RWPE1 (cell line): ENCODE measurements around the gene RNMT.
A peak's percentile ranks its signal among the peaks of the same experiment; 100 is the strongest.
"Not testable (repeated sequence)": the region's sequence is repeated elsewhere in the genome, so short reads cannot be mapped to it uniquely, and the experiment has no call there.

Source experiments
- CTCF ChIA-PET: fragments of 350-600 bp; sonication (Branson Sonifier 250); formaldehyde crosslinking; extraction: SDS; loops from one replicate; lab custom pipeline; 2021; lab: Yijun Ruan, JAX
- POLR2A ChIA-PET: fragments of 400-600 bp; formaldehyde crosslinking; extraction: SDS; loops from one replicate; lab custom pipeline; 2020; ENCODE audit warnings: antibody characterized with exemption; ENCODE audit not compliant: low non-redundant PET; lab: Yijun Ruan, JAX
- DNase-seq: peaks from one replicate; pipeline ENCODE4 v3.0.0; 2012; ENCODE audit warnings: low spot score
- H3K27ac ChIP-seq: fragments of 450-650 bp; 2 replicates; pipeline ENCODE4 v1.5.1; 2017
- TF ChIP-seq, protein P1 (sequence below): fragments of 450-650 bp; conservative IDR thresholded peaks from 2 replicates; pipeline ENCODE4 v1.5.1; 2017; ENCODE audit warnings: low read depth, mild to moderate bottlenecking

RNMT gene

GRCh38 chr18:13726232-13726971, at the start of gene RNMT, which contains the start of gene FAM210A:
TSS of gene RNMT (plus strand) at chr18:13726673. CDS start at chr18:13731518, 4,845 bp downstream.
TSS of gene FAM210A (minus strand) at chr18:13726558. CDS start at chr18:13682077, 44,481 bp downstream.
- peak; percentile 75 for DNase-seq
- TF ChIP-seq, protein P1, sequence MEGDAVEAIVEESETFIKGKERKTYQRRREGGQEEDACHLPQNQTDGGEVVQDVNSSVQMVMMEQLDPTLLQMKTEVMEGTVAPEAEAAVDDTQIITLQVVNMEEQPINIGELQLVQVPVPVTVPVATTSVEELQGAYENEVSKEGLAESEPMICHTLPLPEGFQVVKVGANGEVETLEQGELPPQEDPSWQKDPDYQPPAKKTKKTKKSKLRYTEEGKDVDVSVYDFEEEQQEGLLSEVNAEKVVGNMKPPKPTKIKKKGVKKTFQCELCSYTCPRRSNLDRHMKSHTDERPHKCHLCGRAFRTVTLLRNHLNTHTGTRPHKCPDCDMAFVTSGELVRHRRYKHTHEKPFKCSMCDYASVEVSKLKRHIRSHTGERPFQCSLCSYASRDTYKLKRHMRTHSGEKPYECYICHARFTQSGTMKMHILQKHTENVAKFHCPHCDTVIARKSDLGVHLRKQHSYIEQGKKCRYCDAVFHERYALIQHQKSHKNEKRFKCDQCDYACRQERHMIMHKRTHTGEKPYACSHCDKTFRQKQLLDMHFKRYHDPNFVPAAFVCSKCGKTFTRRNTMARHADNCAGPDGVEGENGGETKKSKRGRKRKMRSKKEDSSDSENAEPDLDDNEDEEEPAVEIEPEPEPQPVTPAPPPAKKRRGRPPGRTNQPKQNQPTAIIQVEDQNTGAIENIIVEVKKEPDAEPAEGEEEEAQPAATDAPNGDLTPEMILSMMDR: 0 out of 2 replicates have a peak, but pooled peaks have one; percentile 9
- POLR2A ChIA-PET: interaction anchor here (0.6 kb wide), 1 partner anchor 15 kb away, joined by 3 read pairs; no protein-coding TSS in a partner anchor
- CTCF ChIA-PET: no interaction called here
- peak within 1 kb of the TSS; percentile 85 for H3K27ac ChIP-seq

DNA sequence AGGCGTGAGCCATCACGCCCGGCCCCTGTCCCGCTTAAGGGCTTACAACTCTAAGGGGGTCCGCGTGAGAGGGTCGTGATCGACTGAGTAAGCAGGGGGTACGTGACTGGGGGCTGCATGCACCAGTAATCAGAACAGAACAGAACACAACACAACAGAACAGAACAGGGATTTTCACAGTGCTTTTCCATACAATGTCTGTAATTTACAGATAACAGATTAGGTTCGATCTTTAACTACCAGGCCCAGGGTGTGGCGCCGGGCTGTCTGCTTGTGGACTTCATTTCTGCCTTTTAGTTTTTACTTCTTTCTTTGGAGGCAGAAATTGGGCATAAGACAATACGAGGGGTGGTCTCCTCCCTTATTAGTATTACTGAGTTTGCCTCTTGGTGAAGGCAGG, 49.1 kb upstream of the RNMT start:
- H3K27ac ChIP-seq, DNase-seq, POLR2A ChIA-PET, CTCF ChIA-PET: not testable (repeated sequence)

GRCh38 chr18:13680612-13681011, 45.9 kb upstream of the RNMT start:
- H3K27ac ChIP-seq: no peak overlapping the region
- TF ChIP-seq, protein P1: no peak
- DNase-seq: no peak
- ChIA-PET POLR2A (no interaction called here), CTCF (no interaction called here)

DNA sequence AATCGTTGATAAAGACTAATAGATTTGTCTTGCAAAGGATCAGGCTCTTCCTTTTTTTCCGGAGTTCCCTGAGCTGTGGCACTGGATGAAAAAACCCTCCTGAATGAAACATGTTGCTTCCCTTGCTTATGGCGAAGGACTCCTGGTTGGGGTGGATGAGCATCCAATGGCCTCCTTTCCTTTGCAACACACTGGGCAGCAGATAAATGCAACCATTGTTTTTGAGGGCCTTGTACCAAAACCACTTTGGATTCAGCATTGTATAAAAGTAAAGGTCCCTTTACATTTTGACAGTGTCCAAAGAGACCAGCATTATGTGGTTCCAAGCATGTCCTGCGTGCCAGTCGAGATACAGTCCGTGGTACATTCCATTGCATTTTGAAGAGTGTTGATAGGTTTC, 44.8 kb upstream of the RNMT start:
- ChIA-PET POLR2A (no interaction called here), CTCF (interaction anchor here (0.7 kb wide), 1 partner anchor 52 kb away, joined by 3 read pairs; no protein-coding TSS in a partner anchor)
- H3K27ac ChIP-seq: no peak overlapping the region
- no peak for DNase-seq
- TF ChIP-seq, protein P1: no peak

DNA sequence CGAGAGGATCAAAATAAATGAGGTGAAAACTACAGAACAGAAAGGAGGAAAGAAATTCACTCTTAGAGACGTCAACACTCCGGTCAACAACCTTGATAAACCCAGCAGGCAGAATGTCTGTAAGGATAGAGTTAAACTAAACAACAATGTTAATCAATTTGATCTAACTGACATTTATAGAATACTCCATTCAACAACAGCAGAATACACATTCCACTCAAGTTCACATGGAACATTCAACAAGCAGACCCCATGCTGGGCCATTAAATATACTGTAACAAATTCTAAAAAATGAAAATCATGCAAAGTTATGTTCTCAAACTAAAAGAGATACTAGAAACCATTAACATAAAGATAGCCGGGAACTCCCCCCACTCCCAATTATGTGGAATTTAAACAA, 41.9 kb upstream of the RNMT start:
- no peak for DNase-seq
- ChIA-PET CTCF (no interaction called here), POLR2A (no interaction called here)
- no peak overlapping the region for H3K27ac ChIP-seq
- TF ChIP-seq, protein P1: no peak

DNA sequence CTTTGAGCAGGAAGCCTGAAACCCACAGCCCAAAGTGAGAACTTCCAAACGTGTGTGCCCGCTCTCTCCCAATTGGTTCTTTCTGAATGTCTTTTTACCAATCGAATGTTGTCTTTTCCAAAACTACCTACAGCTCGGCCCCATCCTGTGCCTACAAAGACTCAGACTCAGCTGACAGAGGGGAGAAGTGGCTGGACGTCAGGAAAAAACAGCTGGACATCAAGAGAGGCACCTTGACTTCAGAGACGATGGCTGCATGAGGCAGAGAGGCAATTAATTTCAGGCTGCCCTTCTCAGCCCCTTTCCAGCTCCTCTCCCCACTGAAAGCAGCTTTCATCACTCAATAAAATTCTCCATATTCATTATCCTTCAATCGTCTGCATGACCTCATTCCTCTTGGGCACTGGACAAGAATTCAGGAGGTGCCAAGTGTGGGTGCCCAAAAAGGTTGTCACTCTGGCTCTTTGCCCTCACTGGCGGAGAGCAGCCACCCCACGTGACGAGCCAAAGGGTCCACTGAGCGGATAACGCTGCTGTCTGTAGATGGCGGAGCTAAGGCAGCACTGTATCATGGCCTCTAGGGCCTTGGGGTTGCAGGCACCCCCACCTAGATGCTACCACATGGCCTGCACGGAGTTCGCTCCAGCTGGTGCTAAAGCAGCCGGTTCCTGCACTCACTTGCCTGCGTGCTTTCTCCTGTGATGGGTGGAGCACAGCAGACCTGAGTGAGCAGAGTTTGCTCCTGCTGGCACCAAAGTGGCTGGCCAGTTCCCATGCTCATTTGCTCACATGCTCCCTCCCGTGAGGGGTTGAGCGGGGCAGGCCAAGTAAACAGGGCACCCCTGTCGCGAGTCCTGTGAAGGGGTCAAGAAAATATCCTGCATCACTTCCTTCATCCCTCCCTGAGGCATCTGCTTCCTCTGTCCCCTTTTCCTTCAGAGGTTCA, 38.0 kb upstream of the RNMT start:
- ChIA-PET CTCF (no interaction called here), POLR2A (no interaction called here)
- no peak for DNase-seq
- TF ChIP-seq, protein P1: no peak
- 0 out of 2 replicates have a peak overlapping the region, but pooled peaks have one; percentile 13 for H3K27ac ChIP-seq

DNA sequence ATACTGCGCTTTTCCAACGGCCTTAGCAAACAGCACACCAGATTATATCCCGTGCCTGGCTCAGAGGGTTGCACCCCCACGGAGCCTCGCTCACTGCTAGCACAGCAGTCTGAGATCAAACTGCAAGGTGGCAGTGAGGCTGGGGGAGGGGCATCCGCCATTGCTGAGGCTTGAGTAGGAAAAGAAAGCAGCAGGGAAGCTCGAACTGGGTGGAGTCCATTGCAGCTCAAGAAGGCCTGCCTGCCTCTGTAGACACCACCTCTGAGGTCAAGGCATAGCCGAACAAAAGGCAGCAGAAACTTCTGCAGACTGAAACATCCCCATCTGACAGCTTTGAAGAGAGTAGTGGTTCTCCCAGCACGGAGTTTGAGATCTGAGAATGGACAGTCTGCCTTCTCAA, 36.4 kb upstream of the RNMT start:
- CTCF ChIA-PET, DNase-seq, H3K27ac ChIP-seq, POLR2A ChIA-PET: not testable (repeated sequence)

GRCh38 chr18:13695337-13695736, 31.1 kb upstream of the RNMT start:
- POLR2A ChIA-PET, DNase-seq, H3K27ac ChIP-seq, CTCF ChIA-PET: not testable (repeated sequence)
